Karpas-422 (cell line): ENCODE measurements around the gene SNORC. TPM values are rescaled to one million over a fixed set of nuclear protein-coding genes. Genes with fewer than 3 reads are reported as not detected.

Source experiments
- DNase-seq: peaks from one replicate; pipeline ENCODE4 v3.0.0-alpha.2; 2015
- H2AFZ ChIP-seq: fragments of 200-600 bp; sonication (generic); 2 replicates; pipeline ENCODE4 v1.6.1; 2014; ENCODE audit warnings: antibody characterized with exemption, low read length, mixed read lengths
- H3K27ac ChIP-seq: fragments of 200-600 bp; sonication (generic); 2 replicates; pipeline ENCODE4 v1.5.1; 2014; ENCODE audit warnings: mild to moderate bottlenecking, low read length, moderate library complexity
- H3K27me3 ChIP-seq: fragments of 200-600 bp; sonication (generic); 2 replicates; pipeline ENCODE4 v1.6.1; 2014; ENCODE audit warnings: low read length, mixed read lengths
- H3K36me3 ChIP-seq: fragments of 200-600 bp; sonication (generic); 2 replicates; pipeline ENCODE4 v1.6.1; 2014; ENCODE audit warnings: low read length, mixed read lengths; ENCODE audit not compliant: insufficient read depth
- H3K4me1 ChIP-seq: fragments of 200-600 bp; sonication (generic); 2 replicates; pipeline ENCODE4 v1.6.1; 2014; ENCODE audit warnings: mild to moderate bottlenecking, low read length, mixed read lengths
- H3K4me2 ChIP-seq: fragments of 200-600 bp; sonication (generic); 2 replicates; pipeline ENCODE4 v1.6.1; 2014; ENCODE audit warnings: low read length, low read depth, mild to moderate bottlenecking; ENCODE audit not compliant: poor library complexity, severe bottlenecking
- H3K4me3 ChIP-seq: fragments of 200-600 bp; sonication (generic); 2 replicates; pipeline ENCODE4 v1.5.1; 2014; ENCODE audit warnings: mild to moderate bottlenecking, antibody characterized with exemption, low read length, mixed read lengths
- H3K79me2 ChIP-seq: fragments of 200-600 bp; sonication (generic); 2 replicates; pipeline ENCODE4 v1.6.1; 2014; ENCODE audit warnings: mild to moderate bottlenecking, low read length, mixed read lengths
- H3K9ac ChIP-seq: fragments of 200-600 bp; sonication (generic); 2 replicates; pipeline ENCODE4 v1.6.0; 2014; ENCODE audit warnings: low read length
- H3K9me2 ChIP-seq: fragments of 200-600 bp; sonication (generic), shearing (Covaris generic); replicated peaks from 2 replicates; pipeline ENCODE4 v1.6.0; 2014; ENCODE audit warnings: mild to moderate bottlenecking, low read length, moderate library complexity; ENCODE audit not compliant: insufficient read depth
- H3K9me3 ChIP-seq: fragments of 300-700, 200-600 bp; sonication (generic); 2 replicates; pipeline ENCODE4 v1.6.1; 2014; ENCODE audit warnings: low read length, mixed read lengths
- H4K20me1 ChIP-seq: fragments of 200-600 bp; sonication (generic); 2 replicates; pipeline ENCODE4 v1.6.1; 2014; ENCODE audit warnings: mild to moderate bottlenecking, antibody characterized with exemption, low read length, low read depth; ENCODE audit not compliant: insufficient read depth
- total RNA-seq: library from RNA; depleted of rRNA; stranded (reverse); fragments of >200 nt; shearing (Covaris generic); gene quantifications from 2 replicates; pipeline ENCODE4 v1.2.3, GENCODE V29; 2014; ENCODE audit warnings: low replicate concordance

SNORC gene
- total RNA-seq, 1 experiment from 2014 or later, result 1.2 TPM

DNA sequence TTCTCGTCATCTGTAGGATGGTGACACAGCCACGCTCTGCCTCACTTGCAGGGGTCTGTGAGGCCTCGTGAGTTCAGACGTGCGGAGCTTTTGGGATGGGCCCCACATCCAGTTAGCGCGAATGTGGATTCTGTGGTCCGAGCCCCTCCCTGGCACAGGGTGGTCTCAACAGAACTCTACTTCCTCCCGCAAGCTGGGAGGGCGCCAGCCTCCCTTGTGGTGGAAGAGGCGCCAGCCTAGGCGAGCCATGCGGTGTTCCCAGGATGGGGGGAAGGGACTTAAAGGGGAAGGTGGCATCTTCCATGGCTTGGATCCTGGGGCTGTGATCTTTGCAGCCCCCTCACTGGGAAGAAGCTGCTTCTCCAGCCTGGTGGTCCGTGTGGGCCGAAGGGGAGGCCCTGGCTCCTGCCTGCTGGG is 1.4 kb downstream of the SNORC start:
- no peak for DNase-seq
- Histone ChIP-seq H3K27me3 (no peaks in the 10 kb centered on the region), H3K4me2 (no peak overlapping the region), H3K79me2 (no peaks in the 10 kb centered on the region), H3K9ac (no peak overlapping the region), H3K4me3 (no peak overlapping the region), H3K9me2 (no peaks in the 10 kb centered on the region), H4K20me1 (no peaks in the 10 kb centered on the region), H2AFZ (no peak overlapping the region), H3K4me1 (no peaks in the 10 kb centered on the region), H3K36me3 (no peaks in the 10 kb centered on the region), H3K9me3 (no peaks in the 10 kb centered on the region), H3K27ac (no peak overlapping the region)

DNA sequence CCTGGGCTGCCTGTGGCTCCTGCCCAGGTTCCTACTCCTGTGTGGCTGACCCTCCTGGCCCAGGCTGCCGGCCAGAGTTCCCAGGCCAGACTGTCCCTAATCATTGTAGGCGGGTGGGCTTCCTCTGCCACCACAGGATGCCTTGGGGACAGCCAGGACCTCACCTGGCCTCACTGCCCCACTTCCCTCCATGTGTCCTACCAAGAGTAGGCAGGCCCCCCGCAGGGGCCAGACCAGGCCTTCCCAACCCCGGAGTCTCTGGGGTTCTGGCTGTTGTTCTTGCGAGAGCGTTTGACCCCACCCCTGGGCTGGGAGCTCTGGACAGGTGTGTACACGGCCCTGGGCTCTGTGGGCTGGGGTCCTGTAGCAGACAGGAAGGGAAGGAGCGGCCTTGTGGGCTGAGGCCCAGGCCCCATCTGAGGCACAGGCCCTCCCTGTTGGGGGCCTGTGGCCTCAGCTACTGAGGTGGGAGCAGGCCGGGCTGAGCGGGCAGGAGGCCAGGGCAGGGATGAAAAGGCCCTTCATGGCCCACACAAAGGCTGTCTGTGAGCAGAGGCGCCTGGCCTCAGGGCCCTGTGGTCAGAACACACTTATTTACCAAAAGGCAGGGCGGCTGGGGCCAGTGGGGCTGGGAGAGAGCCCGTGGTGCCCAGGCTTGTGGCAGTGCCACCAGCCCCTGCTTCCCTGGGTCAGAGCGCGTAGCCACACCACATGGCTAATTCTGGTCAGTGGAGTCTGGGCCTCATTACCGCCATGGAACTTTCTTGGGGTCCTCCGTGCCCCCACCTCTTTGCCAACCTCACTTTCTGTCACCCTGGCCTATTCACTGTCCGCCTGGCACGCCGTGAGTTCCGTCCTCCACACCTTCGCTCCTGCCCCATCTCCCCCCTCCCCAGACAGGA is 2.0 kb downstream of the SNORC start:
- no peaks in the 10 kb centered on the region for H3K79me2 ChIP-seq
- no peaks in the 10 kb centered on the region for H3K36me3 ChIP-seq
- H3K4me3 ChIP-seq, result no peak overlapping the region
- H3K9me2 ChIP-seq, result no peaks in the 10 kb centered on the region
- H3K4me1 ChIP-seq, result no peaks in the 10 kb centered on the region
- no peak for DNase-seq
- no peaks in the 10 kb centered on the region for H4K20me1 ChIP-seq
- no peak overlapping the region for H3K9ac ChIP-seq
- H3K9me3 ChIP-seq, result no peaks in the 10 kb centered on the region
- H3K4me2 ChIP-seq, result no peak overlapping the region
- no peak overlapping the region for H3K27ac ChIP-seq
- no peak overlapping the region for H2AFZ ChIP-seq
- H3K27me3 ChIP-seq, result no peaks in the 10 kb centered on the region

DNA sequence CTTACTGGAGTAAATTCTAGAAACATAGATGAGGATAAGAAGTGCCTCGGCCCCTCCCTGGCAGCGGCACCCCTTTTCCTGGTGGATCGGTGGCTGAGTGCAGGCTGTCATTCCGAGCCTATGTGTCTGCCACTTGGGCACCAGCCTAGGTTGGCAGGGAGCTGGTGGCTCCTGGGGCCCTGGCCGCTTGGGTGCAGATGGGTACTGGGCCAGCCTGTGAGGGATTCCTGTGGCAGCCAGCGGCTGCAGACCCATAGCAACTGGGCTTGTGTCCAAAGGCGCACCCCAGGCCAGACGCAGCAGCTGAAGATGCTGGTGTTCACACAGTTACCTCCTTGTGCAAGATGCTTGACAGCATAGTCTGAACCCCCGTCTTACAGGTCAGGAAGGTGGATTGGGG is 2.8 kb downstream of the SNORC start:
- Histone ChIP-seq H4K20me1 (no peaks in the 10 kb centered on the region), H3K4me1 (no peaks in the 10 kb centered on the region), H3K4me3 (no peak overlapping the region), H3K79me2 (no peaks in the 10 kb centered on the region), H3K4me2 (no peak overlapping the region), H3K9me3 (no peaks in the 10 kb centered on the region), H3K9ac (no peak overlapping the region), H2AFZ (no peak overlapping the region), H3K27ac (no peak overlapping the region), H3K27me3 (no peaks in the 10 kb centered on the region), H3K36me3 (no peaks in the 10 kb centered on the region), H3K9me2 (no peaks in the 10 kb centered on the region)
- no peak for DNase-seq

DNA sequence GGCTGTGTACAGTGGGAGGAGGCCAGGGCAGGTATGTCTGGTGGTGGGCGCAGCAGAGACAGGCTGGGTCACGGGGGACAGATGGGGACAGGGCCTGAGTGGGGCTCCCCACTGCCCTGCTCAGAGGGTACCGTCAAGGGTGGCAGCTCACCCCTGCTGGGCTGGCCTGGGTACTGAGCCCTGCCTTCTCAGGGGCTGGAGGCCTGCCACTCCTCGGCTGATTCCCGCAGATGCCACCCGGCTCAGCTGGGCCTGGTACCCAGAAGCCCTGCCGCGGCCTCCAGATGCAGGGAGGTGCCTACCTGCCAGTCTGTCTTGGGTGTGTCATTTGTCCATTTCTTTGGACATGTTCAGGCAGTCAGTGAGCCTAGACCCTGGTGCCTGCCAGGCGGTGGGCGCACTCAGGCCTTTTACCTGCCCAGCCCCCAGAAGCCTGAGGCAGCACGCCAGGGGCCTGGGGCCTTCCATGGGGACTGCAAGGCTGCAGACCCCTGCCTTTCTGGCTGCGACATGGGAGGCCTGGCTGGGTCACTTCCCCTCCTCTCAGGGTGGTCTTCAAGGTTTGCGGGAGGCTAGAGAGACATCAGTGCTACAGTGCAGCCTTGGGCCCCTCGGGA is 3.3 kb downstream of the SNORC start:
- no peaks in the 10 kb centered on the region for H3K36me3 ChIP-seq
- no peak overlapping the region for H3K9ac ChIP-seq
- H3K4me1 ChIP-seq, result no peaks in the 10 kb centered on the region
- no peak overlapping the region for H3K4me2 ChIP-seq
- H3K9me2 ChIP-seq, result no peaks in the 10 kb centered on the region
- no peak for DNase-seq
- no peak overlapping the region for H3K27ac ChIP-seq
- no peaks in the 10 kb centered on the region for H3K27me3 ChIP-seq
- H3K79me2 ChIP-seq, result no peaks in the 10 kb centered on the region
- H3K9me3 ChIP-seq, result no peaks in the 10 kb centered on the region
- no peak overlapping the region for H3K4me3 ChIP-seq
- no peak overlapping the region for H2AFZ ChIP-seq
- no peaks in the 10 kb centered on the region for H4K20me1 ChIP-seq

DNA sequence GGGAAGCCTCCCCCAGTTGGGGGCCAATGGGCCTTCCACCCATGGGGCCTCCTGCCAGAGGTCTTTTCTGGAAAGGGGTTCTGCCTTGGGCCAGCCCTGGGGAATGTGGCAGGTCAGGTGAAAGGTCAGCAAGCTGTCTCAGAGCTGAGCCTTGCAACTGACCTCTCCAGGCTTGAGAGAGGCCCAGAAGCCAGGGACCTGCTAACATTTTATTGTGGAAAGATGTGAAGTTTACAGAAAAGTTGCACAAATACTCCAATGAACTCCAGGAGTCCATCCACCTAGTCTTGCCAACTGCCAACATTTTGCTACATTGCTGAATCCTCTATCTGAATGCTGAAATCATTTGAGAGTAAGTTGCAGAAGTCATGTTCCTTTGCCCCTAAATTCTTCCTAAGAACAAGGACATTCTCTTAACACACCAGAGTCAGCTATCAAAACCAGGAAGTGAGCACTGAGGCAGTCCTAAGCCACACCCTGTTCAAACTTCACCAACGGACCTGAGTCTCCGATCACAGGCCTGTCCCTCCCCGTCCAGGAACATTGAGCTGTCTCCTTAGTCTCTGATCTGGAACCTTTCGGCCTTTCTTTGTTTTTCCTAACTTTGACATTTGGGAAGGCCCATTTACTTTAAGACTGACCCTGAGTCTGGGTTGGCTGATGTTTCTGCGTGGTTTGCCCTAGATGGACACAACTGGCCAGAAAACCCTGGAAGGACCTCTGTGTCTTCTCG is 4.0 kb downstream of the SNORC start:
- Histone ChIP-seq H3K9me3 (no peaks in the 10 kb centered on the region), H2AFZ (no peak overlapping the region), H3K9ac (no peak overlapping the region), H3K4me3 (no peak overlapping the region), H3K36me3 (no peaks in the 10 kb centered on the region), H3K9me2 (no peaks in the 10 kb centered on the region), H4K20me1 (no peaks in the 10 kb centered on the region), H3K27me3 (no peaks in the 10 kb centered on the region), H3K27ac (no peak overlapping the region), H3K79me2 (no peaks in the 10 kb centered on the region), H3K4me2 (no peak overlapping the region), H3K4me1 (no peaks in the 10 kb centered on the region)
- no peak for DNase-seq

DNA sequence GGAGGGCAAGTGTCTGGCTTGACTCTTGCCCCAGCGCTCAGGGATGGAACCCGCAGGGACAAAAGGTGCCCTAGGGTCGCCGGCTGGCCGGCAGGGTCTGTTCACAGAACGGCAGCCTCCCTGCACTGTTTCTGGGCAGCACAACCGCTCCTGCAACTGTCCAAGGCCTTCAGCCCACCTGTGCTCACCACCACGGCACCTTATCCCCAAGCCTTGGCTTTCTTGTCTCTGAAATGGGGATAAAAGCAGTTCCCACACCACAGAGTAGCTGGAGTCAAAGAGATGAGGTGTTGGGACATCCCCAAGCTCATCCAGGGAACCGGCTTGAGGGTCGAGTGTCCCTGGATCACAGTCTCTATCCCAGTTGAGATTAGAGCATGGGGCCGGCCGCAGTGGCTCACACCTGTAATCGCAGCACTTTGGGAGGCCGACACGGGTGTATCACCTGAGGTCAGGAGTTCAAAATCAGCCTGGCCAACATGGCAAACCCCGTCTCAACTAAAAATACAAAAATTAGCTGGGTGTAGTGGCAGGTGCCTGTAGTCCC is 4.7 kb downstream of the SNORC start:
- no peaks in the 10 kb centered on the region for H3K4me1 ChIP-seq
- H3K4me2 ChIP-seq, result no peak overlapping the region
- no peaks in the 10 kb centered on the region for H3K9me2 ChIP-seq
- no peak overlapping the region for H3K4me3 ChIP-seq
- H3K9me3 ChIP-seq, result no peaks in the 10 kb centered on the region
- H3K79me2 ChIP-seq, result no peaks in the 10 kb centered on the region
- no peak overlapping the region for H3K27ac ChIP-seq
- no peaks in the 10 kb centered on the region for H3K27me3 ChIP-seq
- no peaks in the 10 kb centered on the region for H4K20me1 ChIP-seq
- DNase-seq, result no peak
- no peaks in the 10 kb centered on the region for H3K36me3 ChIP-seq
- H3K9ac ChIP-seq, result no peak overlapping the region
- H2AFZ ChIP-seq, result no peak overlapping the region

DNA sequence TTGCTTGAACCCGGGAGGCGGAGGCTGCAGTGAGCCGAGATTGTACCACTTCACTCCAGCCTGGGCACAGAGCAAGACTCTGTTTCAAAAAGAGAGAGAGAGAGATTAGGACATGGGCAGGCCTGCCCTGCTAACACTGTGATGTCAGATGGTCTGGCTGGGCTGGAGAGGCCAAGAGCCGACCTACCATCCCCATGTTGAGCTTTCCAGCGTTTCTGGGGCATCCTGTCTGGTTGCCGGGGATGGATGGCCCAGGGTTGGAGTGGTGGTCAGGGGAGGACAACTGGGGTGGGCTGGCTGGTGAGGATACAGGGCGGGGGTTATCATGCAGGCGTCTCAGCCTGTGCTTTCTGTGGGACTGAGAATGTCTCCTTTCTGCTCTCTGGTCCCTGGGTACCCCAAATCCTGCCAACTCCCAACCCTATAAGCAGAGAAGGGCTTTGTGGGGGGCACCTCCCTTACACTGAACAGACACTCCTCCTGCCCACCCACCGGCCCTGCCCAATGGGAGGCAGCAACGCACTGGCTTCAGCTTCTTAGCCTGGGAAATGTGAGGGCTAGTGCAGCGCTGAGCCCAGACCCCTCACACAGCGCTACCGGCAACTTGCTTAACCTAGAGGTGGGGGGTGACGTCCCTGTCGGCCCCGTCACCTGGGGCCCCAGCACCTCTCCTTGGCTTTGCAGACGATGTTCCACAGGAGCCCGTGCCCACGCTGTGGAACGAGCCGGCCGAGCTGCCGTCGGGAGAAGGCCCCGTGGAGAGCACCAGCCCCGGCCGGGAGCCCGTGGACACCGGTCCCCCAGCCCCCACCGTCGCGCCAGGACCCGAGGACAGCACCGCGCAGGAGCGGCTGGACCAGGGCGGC is 5.4 kb downstream of the SNORC start:
- Histone ChIP-seq H3K27ac (no peak overlapping the region), H3K4me2 (no peak overlapping the region), H3K79me2 (no peaks in the 10 kb centered on the region), H3K4me1 (no peaks in the 10 kb centered on the region), H3K27me3 (no peaks in the 10 kb centered on the region), H3K4me3 (no peak overlapping the region), H3K9me2 (no peaks in the 10 kb centered on the region), H4K20me1 (no peaks in the 10 kb centered on the region), H3K36me3 (no peaks in the 10 kb centered on the region), H3K9me3 (no peaks in the 10 kb centered on the region), H3K9ac (no peak overlapping the region), H2AFZ (no peak overlapping the region)
- DNase-seq, result no peak
